Endothelial cell of umbilical vein (primary cell): Measurements from ENCODE around the gene CHMP6. TPM values are rescaled to one million over a fixed set of nuclear protein-coding genes. Genes with fewer than 3 reads are reported as not detected.

Experiments used
- BruUV-seq: library from RNA; stranded (reverse); fragments of 400-500 nt; replicated peaks from 2 replicates; lab custom pipeline; 2021; lab: Mats Ljungman, UMichigan
- CTCF ChIA-PET: fragments of 300-600, 350-600 bp; sonication (Branson Sonifier 250); formaldehyde crosslinking; loops from one replicate; lab custom pipeline; 2021; ENCODE audit warnings: antibody characterized with exemption, inconsistent platforms; lab: Charles Lee
- POLR2A ChIA-PET: fragments of 300-600, 350-600 bp; sonication (Branson Sonifier 250); formaldehyde crosslinking; loops from one replicate; lab custom pipeline; 2021; ENCODE audit warnings: antibody characterized with exemption, inconsistent platforms; lab: Charles Lee
- DNase-seq: peaks from one replicate; pipeline ENCODE4 v3.0.0-alpha.2; 2011; ENCODE audit warnings: low read depth, low spot score
- FAIRE-seq: peaks from 2 replicates; lab custom pipeline; 2011; peaks lifted over from hg19 to GRCh38; lab: Jason Lieb, UNC
- H2AFZ ChIP-seq: 2 replicates; pipeline ENCODE4 v1.6.0; 2012; ENCODE audit warnings: low read depth, low read length, control low read depth, inconsistent platforms
- H3K27ac ChIP-seq: 2 replicates; pipeline ENCODE4 v1.5.1; 2011; ENCODE audit warnings: low read depth, mild to moderate bottlenecking, control low read depth, low read length, moderate library complexity; ENCODE audit not compliant: insufficient read depth
- H3K27me3 ChIP-seq, 2 experiments: 2 replicates each; pipeline versions ENCODE4 v1.6.0 to v1.6.1; 2011; ENCODE audit warnings: low read length in 2 of 2, mixed read lengths in 1 of 2; ENCODE audit not compliant: control insufficient read depth in 2 of 2, insufficient read depth in 2 of 2
- H3K36me3 ChIP-seq, 2 experiments: 2 replicates in 1 of 2; 3 replicates in 1 of 2; pipeline ENCODE4 v1.5.1; 2011; ENCODE audit warnings: low read length in 2 of 2, mild to moderate bottlenecking in 1 of 2, moderate library complexity in 1 of 2; ENCODE audit not compliant: control insufficient read depth in 2 of 2, insufficient read depth in 2 of 2; ENCODE audit errors: extremely low read depth in 1 of 2
- H3K4me1 ChIP-seq: 3 replicates; pipeline ENCODE4 v1.5.1; 2011; ENCODE audit warnings: mild to moderate bottlenecking, low read length; ENCODE audit not compliant: control insufficient read depth, insufficient read depth; ENCODE audit errors: extremely low read depth
- H3K4me2 ChIP-seq: 2 replicates; pipeline ENCODE4 v1.6.1; 2011; ENCODE audit warnings: low read length, control low read depth, mixed read lengths; ENCODE audit not compliant: insufficient read depth
- H3K4me3 ChIP-seq, 3 experiments: fragments of 200-600 bp in 1 of 3; sonication (generic), shearing (Covaris generic) in 1 of 3; replicated peaks in 1 of 3; 2 replicates each; pipeline ENCODE4 v1.5.1; 2011 to 2016; ENCODE audit warnings: control low read depth in 3 of 3, low read length in 3 of 3, mild to moderate bottlenecking in 2 of 3, inconsistent platforms in 1 of 3, low read depth in 1 of 3, moderate library complexity in 1 of 3; ENCODE audit not compliant: insufficient read depth in 1 of 3
- H3K79me2 ChIP-seq: 2 replicates; pipeline ENCODE4 v1.6.0; 2012; ENCODE audit warnings: low read length, inconsistent platforms; ENCODE audit not compliant: control insufficient read depth, insufficient read depth
- H3K9ac ChIP-seq: replicated peaks from 2 replicates; pipeline ENCODE3; 2011; ENCODE audit warnings: low read length, control low read depth; ENCODE audit not compliant: insufficient read depth; ENCODE audit errors: extremely low read depth
- H3K9me1 ChIP-seq: replicated peaks from 3 replicates; pipeline ENCODE4 v1.6.0; 2011; ENCODE audit warnings: mild to moderate bottlenecking, low read length; ENCODE audit not compliant: control insufficient read depth, insufficient read depth; ENCODE audit errors: extremely low read depth
- H3K9me3 ChIP-seq: replicated peaks from 2 replicates; pipeline ENCODE4 v1.5.1; 2012; ENCODE audit warnings: low read length, inconsistent platforms; ENCODE audit not compliant: control insufficient read depth, insufficient read depth
- H4K20me1 ChIP-seq: replicated peaks from 2 replicates; pipeline ENCODE3; 2011; ENCODE audit warnings: mild to moderate bottlenecking, low read length; ENCODE audit not compliant: control insufficient read depth, insufficient read depth; ENCODE audit errors: extremely low read depth
- CTCF ChIP-seq, 2 donors: IDR thresholded peaks; 1 replicate in 1 of 2; 2 replicates in 1 of 2; pipeline ENCODE4 v1.5.1; 2011; ENCODE audit warnings: low read length in 2 of 2, mild to moderate bottlenecking in 2 of 2, moderate library complexity in 2 of 2, control low read depth in 1 of 2, inconsistent platforms in 1 of 2, low read depth in 1 of 2; ENCODE audit not compliant: insufficient read depth in 1 of 2; ENCODE audit errors: extremely low read depth in 1 of 2
- EZH2 ChIP-seq: IDR thresholded peaks from 2 replicates; pipeline ENCODE4 v1.6.1; 2012; ENCODE audit warnings: borderline replicate concordance, low read depth, mild to moderate bottlenecking, moderate library complexity, low read length, inconsistent platforms; ENCODE audit not compliant: severe bottlenecking
- FOS ChIP-seq: IDR thresholded peaks from 2 replicates; pipeline ENCODE4 v1.6.1; 2011; ENCODE audit warnings: mild to moderate bottlenecking, low read length, moderate library complexity, borderline replicate concordance; ENCODE audit not compliant: insufficient read depth
- JUN ChIP-seq: IDR thresholded peaks from 2 replicates; pipeline ENCODE4 v1.6.1; 2011; ENCODE audit warnings: borderline replicate concordance, low read depth; ENCODE audit not compliant: insufficient read length, insufficient read depth
- POLR2A ChIP-seq: IDR thresholded peaks from 2 replicates; pipeline ENCODE4 v1.6.1; 2012; ENCODE audit warnings: low read depth, mild to moderate bottlenecking, control low read depth, low read length
- POLR2AphosphoS5 ChIP-seq: IDR thresholded peaks from 2 replicates; pipeline ENCODE4 v1.6.1; 2012; ENCODE audit warnings: low read depth, mild to moderate bottlenecking, control low read depth, low read length, moderate library complexity; ENCODE audit not compliant: insufficient read depth
- dilution Hi-C: fragments of 300-500 bp; cut with MboI; formaldehyde crosslinking; loops from one replicate; pipeline ENCODE4 v1.15.0; 2019; ENCODE audit warnings: low sequenced_read_pairs; ENCODE audit not compliant: extremely low pct_ligation_motif_present
- intact Hi-C: fragments of 100-400 bp; cut with micrococcal nuclease; formaldehyde crosslinking; loops from one replicate; pipeline ENCODE4 v1.10.0; 2022
- polyA plus RNA-seq, 4 experiments: library from polyadenylated mRNA; depleted of rRNA in 3 of 4; stranded (reverse) in 3 of 4; unstranded in 1 of 4; fragments of >200 nt; gene quantifications; 2 replicates each; pipeline versions ENCODE4 v1.2.1 to v1.2.3, GENCODE V29; 2011 to 2012; ENCODE audit warnings: missing spikeins in 1 of 4
- total RNA-seq: library from RNA; stranded (reverse); gene quantifications from 2 replicates; pipeline ENCODE4 v1.2.3, GENCODE V29; 2021

The CHMP6 gene
- total and polyA plus RNA-seq, 2 donors (not counting 3 experiments of a cell fraction or from before 2014, with no cell fraction given) = 42.5 to 48.5 TPM

GRCh38 chr17:81039854-81040758 lies 48.5 kb downstream of the CHMP6 start:
- BruUV-seq = no TSS peak
- intact Hi-C loops = no loop called here
- dilution Hi-C loops = no loop called here
- peaks cover 5% of the 10 kb centered on the region for H3K79me2 ChIP-seq
- no peaks in the 10 kb centered on the region for H3K9me1 ChIP-seq
- H3K4me2 ChIP-seq = no peak overlapping the region
- CTCF ChIA-PET = interaction anchor here (1.0 to 1.6 kb wide), 3 partner anchors 24 to 62 kb away, joined by 3 to 5 read pairs (median 4); no protein-coding TSS in a partner anchor
- POLR2A ChIA-PET = interaction anchor here (0.5 kb wide), 1 partner anchor 18 kb away, joined by 3 read pairs; no protein-coding TSS in a partner anchor
- H3K9me3 ChIP-seq = no peaks in the 10 kb centered on the region
- TF ChIP-seq POLR2AphosphoS5 (no peak), FOS (peak; percentile 17)
- no peaks in the 10 kb centered on the region for H3K27me3 ChIP-seq
- no peak overlapping the region for H3K9ac ChIP-seq
- peak; percentile 49 for DNase-seq
- peak; percentile 12 for FAIRE-seq
- no peak overlapping the region for H2AFZ ChIP-seq
- H3K36me3 ChIP-seq = no peaks in the 10 kb centered on the region
- H3K27ac ChIP-seq = no peak overlapping the region
- peaks cover 25% of the 10 kb centered on the region for H3K4me1 ChIP-seq
- H3K4me3 ChIP-seq = no peak overlapping the region
- no peaks in the 10 kb centered on the region for H4K20me1 ChIP-seq

GRCh38 chr17:81040791-81041337 lies 49.2 kb downstream of the CHMP6 start:
- no peak overlapping the region for H3K4me3 ChIP-seq
- no peaks in the 10 kb centered on the region for H3K36me3 ChIP-seq
- intact Hi-C loops (no loop called here), dilution Hi-C loops (no loop called here)
- no peak overlapping the region for H3K27ac ChIP-seq
- no peak overlapping the region for H3K9ac ChIP-seq
- FAIRE-seq (no peak), DNase-seq (no peak)
- no peaks in the 10 kb centered on the region for H3K9me1 ChIP-seq
- CTCF ChIA-PET = interaction anchor here (1.0 to 1.6 kb wide), 3 partner anchors 24 to 61 kb away, joined by 3 to 5 read pairs (median 4); no protein-coding TSS in a partner anchor
- H3K79me2 ChIP-seq = peaks cover 5% of the 10 kb centered on the region
- TF ChIP-seq POLR2AphosphoS5 (no peak), FOS (no peak), POLR2A (no peak), EZH2 (no peak), CTCF (IDR thresholded peaks at IDR 0.05; ENCODE audit: extremely low read depth in 1 of 2, insufficient read depth in 1 of 2, low read depth in 1 of 2, low read length in 2 of 2) (peak; percentile 59 to 63), JUN (no peak)
- H3K4me1 ChIP-seq = peaks cover 29% of the 10 kb centered on the region
- no peaks in the 10 kb centered on the region for H3K9me3 ChIP-seq
- H3K27me3 ChIP-seq = no peaks in the 10 kb centered on the region
- H4K20me1 ChIP-seq = no peaks in the 10 kb centered on the region
- BruUV-seq = no TSS peak
- POLR2A ChIA-PET = no interaction called here
- no peak overlapping the region for H3K4me2 ChIP-seq
- H2AFZ ChIP-seq = no peak overlapping the region
